ENCODE data around the gene LRRC42.

GRCh38 chr1:53975861-53976260 is 29.7 kb downstream of the LRRC42 start:
- TF ChIP-seq CTCF (IDR thresholded peaks at IDR 0.05) (no peak), EZH2 (IDR thresholded peaks at IDR 0.05) (no peak), EZH2phosphoT487 (IDR thresholded peaks at IDR 0.05) (no peak)
